SU-DHL-6 (cell line): ENCODE results near the gene DDB1.

Experiments
- H2AFZ ChIP-seq: fragments of 200-600 bp; sonication (generic); 2 replicates; pipeline ENCODE4 v1.6.1; 2014; ENCODE audit warnings: low read depth, mild to moderate bottlenecking, moderate library complexity, mixed read lengths, antibody characterized with exemption, low read length; ENCODE audit not compliant: severe bottlenecking
- H3F3A ChIP-seq: fragments of 200-600 bp; shearing (Covaris generic); 2 replicates; pipeline ENCODE4 v1.6.0; 2016; ENCODE audit warnings: antibody characterized with exemption, mild to moderate bottlenecking; ENCODE audit not compliant: insufficient read depth
- H3K27ac ChIP-seq: fragments of 200-600 bp; sonication (generic); 2 replicates; pipeline ENCODE4 v1.5.1; 2016; ENCODE audit warnings: low read depth, mild to moderate bottlenecking, low read length, moderate library complexity, mixed read lengths
- H3K27me3 ChIP-seq: fragments of 200-600 bp; sonication (generic), shearing (Covaris generic); 2 replicates; pipeline ENCODE4 v1.6.0; 2014; ENCODE audit warnings: mild to moderate bottlenecking, low read length
- H3K36me3 ChIP-seq: fragments of 200-600 bp; sonication (generic); 2 replicates; pipeline ENCODE4 v1.6.1; 2014; ENCODE audit warnings: mild to moderate bottlenecking, low read length, mixed read lengths
- H3K4me2 ChIP-seq: fragments of 300-600, 200-600 bp; shearing (Covaris generic), sonication (generic); 2 replicates; pipeline ENCODE4 v1.6.0; 2014; ENCODE audit warnings: low read length, low read depth, mild to moderate bottlenecking; ENCODE audit not compliant: poor library complexity, severe bottlenecking
- H3K4me3 ChIP-seq: fragments of 200-600 bp; sonication (generic); 2 replicates; pipeline ENCODE4 v1.5.1; 2014; ENCODE audit warnings: antibody characterized with exemption, low read length, mild to moderate bottlenecking, mixed read lengths; ENCODE audit not compliant: insufficient read depth, poor library complexity, severe bottlenecking
- H3K79me2 ChIP-seq: fragments of 200-600 bp; sonication (generic); 2 replicates; pipeline ENCODE4 v1.6.1; 2014; ENCODE audit warnings: mild to moderate bottlenecking, low read length, moderate library complexity; ENCODE audit not compliant: insufficient read depth
- H3K9ac ChIP-seq: fragments of 200-600 bp; sonication (generic); 2 replicates; pipeline ENCODE4 v1.7.0; 2014; ENCODE audit warnings: mild to moderate bottlenecking, low read length
- H3K9me2 ChIP-seq: fragments of 200-600 bp; sonication (generic); replicated peaks from 2 replicates; pipeline ENCODE4 v1.6.1; 2014; ENCODE audit warnings: low read length; ENCODE audit not compliant: insufficient read depth
- H3K9me3 ChIP-seq: fragments of 200-600 bp; sonication (generic); 2 replicates; pipeline ENCODE4 v1.6.1; 2014; ENCODE audit warnings: low read length, mixed read lengths; ENCODE audit not compliant: insufficient read depth
- H4K20me1 ChIP-seq: fragments of 200-600 bp; sonication (generic); 2 replicates; pipeline ENCODE4 v1.6.1; 2014; ENCODE audit warnings: low read depth, mild to moderate bottlenecking, antibody characterized with exemption, low read length, moderate library complexity, mixed read lengths
- EZH2phosphoT487 ChIP-seq: fragments of 200-600 bp; sonication (generic), shearing (Covaris generic); conservative IDR thresholded peaks from 2 replicates; pipeline ENCODE4 v1.6.1; 2018; ENCODE audit warnings: mild to moderate bottlenecking, antibody characterized with exemption, low read length, moderate library complexity, mixed read lengths
- TF ChIP-seq, protein P1 (sequence below): fragments of 200-600 bp; sonication (generic); IDR thresholded peaks from one replicate; pipeline ENCODE4 v1.5.1; 2017; ENCODE audit warnings: antibody characterized with exemption, mild to moderate bottlenecking, low read length, moderate library complexity; ENCODE audit not compliant: insufficient read depth, poor library complexity, severe bottlenecking

Gene DDB1

DNA sequence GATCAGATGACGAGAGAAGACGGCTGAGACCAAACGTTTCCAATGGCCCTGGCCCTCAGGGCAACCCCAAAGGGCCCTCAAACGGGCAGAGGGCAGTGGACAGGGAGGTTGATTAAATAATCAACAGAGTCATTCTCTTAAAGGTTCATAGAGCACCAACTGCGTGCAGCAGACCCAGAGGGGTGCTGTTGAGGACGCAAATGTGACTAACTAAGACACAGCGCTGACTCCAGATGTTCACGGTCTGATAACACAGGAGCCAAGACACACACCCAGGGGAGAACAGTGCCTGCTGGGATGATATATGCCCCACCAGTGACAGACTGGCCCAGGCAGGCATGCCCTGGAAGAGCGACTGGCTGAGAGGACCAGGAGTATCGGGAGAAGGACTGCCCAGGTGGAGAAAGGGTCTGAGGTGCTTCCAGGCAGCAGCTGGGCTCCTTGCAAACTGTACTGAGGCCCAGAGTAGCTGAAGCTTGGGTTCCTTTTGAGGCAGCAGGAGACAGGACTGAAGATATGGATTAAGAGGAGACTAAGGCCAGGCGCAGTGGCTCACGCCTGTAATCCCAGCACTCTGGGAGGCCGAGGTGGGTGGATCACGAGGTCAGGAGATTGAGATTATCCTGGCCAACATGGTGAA, 45.4 kb downstream of the DDB1 start:
- H3K79me2 ChIP-seq, result peaks cover 23% of the 10 kb centered on the region
- TF ChIP-seq EZH2phosphoT487, result no peak
- TF ChIP-seq, protein P1, sequence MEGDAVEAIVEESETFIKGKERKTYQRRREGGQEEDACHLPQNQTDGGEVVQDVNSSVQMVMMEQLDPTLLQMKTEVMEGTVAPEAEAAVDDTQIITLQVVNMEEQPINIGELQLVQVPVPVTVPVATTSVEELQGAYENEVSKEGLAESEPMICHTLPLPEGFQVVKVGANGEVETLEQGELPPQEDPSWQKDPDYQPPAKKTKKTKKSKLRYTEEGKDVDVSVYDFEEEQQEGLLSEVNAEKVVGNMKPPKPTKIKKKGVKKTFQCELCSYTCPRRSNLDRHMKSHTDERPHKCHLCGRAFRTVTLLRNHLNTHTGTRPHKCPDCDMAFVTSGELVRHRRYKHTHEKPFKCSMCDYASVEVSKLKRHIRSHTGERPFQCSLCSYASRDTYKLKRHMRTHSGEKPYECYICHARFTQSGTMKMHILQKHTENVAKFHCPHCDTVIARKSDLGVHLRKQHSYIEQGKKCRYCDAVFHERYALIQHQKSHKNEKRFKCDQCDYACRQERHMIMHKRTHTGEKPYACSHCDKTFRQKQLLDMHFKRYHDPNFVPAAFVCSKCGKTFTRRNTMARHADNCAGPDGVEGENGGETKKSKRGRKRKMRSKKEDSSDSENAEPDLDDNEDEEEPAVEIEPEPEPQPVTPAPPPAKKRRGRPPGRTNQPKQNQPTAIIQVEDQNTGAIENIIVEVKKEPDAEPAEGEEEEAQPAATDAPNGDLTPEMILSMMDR, result no peak
- H3K27ac ChIP-seq, result no peak overlapping the region
- H3K4me3 ChIP-seq, result no peak overlapping the region
- no peaks in the 10 kb centered on the region for H3K9me3 ChIP-seq
- no peak overlapping the region for H2AFZ ChIP-seq
- H3K4me2 ChIP-seq, result no peak overlapping the region
- H3K9me2 ChIP-seq, result no peaks in the 10 kb centered on the region
- no peaks in the 10 kb centered on the region for H4K20me1 ChIP-seq
- no peaks in the 10 kb centered on the region for H3K36me3 ChIP-seq
- no peak overlapping the region for H3K9ac ChIP-seq
- H3F3A ChIP-seq, result 0 out of 2 replicates have a peak, but pooled peaks cover 2% of the 10 kb centered on the region
- H3K27me3 ChIP-seq, result no peaks in the 10 kb centered on the region

DNA sequence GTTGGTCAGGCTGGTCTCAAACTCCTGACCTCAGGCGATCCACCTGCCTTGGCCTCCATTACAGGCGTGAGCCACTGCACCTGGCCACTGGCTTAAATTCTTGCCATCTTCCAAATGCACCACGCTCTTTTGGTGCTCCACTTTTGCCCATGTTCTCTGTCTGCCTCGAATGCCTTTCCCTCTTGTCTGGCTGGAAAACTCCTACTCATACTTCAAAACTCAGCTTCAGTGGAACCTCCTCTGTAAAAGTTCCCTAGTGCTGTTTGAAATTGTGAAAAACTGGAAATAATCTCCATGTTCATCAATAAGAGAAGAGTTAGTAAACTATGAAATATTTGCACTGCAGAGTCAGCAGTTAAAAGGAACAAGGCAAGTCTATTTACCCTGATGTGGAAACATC, 49.3 kb downstream of the DDB1 start:
- Histone ChIP-seq H3K9ac (no peak overlapping the region), H2AFZ (no peak overlapping the region), H4K20me1 (no peaks in the 10 kb centered on the region), H3F3A (0 out of 2 replicates have a peak, but pooled peaks cover 2% of the 10 kb centered on the region), H3K27me3 (no peaks in the 10 kb centered on the region), H3K27ac (no peak overlapping the region), H3K9me2 (no peaks in the 10 kb centered on the region), H3K79me2 (no peaks in the 10 kb centered on the region), H3K4me2 (no peak overlapping the region), H3K36me3 (0 out of 2 replicates have a peak, but pooled peaks cover 2% of the 10 kb centered on the region), H3K4me3 (no peak overlapping the region), H3K9me3 (no peaks in the 10 kb centered on the region)
- TF ChIP-seq, protein P1, result no peak
- no peak for TF ChIP-seq EZH2phosphoT487

- TF ChIP-seq, protein P1, result no peak
- no peak for TF ChIP-seq EZH2phosphoT487
- H2AFZ ChIP-seq, result no peak overlapping the region
- H3K27me3 ChIP-seq, result no peaks in the 10 kb centered on the region
- 0 out of 2 replicates have a peak, but pooled peaks cover 2% of the 10 kb centered on the region for H3F3A ChIP-seq
- H3K79me2 ChIP-seq, result no peaks in the 10 kb centered on the region
- H3K9ac ChIP-seq, result no peak overlapping the region
- H3K9me2 ChIP-seq, result no peaks in the 10 kb centered on the region
- no peaks in the 10 kb centered on the region for H4K20me1 ChIP-seq
- no peaks in the 10 kb centered on the region for H3K9me3 ChIP-seq
- H3K27ac ChIP-seq, result no peak overlapping the region
- no peak overlapping the region for H3K4me2 ChIP-seq
- H3K4me3 ChIP-seq, result no peak overlapping the region
- 0 out of 2 replicates have a peak, but pooled peaks cover 2% of the 10 kb centered on the region for H3K36me3 ChIP-seq
Observed at GRCh38 chr11:61281581-61282250, 51.2 kb downstream of the DDB1 start.
